ENCODE data around the gene TSPAN9. TPM values are rescaled to one million over a fixed set of nuclear protein-coding genes. Genes with fewer than 3 reads are reported as not detected.

TSPAN9 gene
- total and polyA plus RNA-seq, 2 of the 4 experiments (the other 2 are of a cell fraction) = 17.7 to 39.1 TPM

GRCh38 chr12:3300833-3301401, 223.7 kb downstream of the TSPAN9 start:
- Histone ChIP-seq H4K5ac (ENCODE audit: low read depth, low read length) (no peak overlapping the region), H2BK5ac (ENCODE audit: low read depth, low read length, poor library complexity, severe bottlenecking) (no peak overlapping the region), H3K27me3 (ENCODE audit: control insufficient read depth, insufficient read depth, low read length) (no peaks in the 10 kb centered on the region; the same call in 1 of the 2 replicates), H2BK120ac (ENCODE audit: low read depth, low read length) (peak overlapping the region; percentile 11; the same call in 1 of the 2 replicates), H3K18ac (ENCODE audit: low read depth, low read length) (no peak overlapping the region), H2AK9ac (replicated peaks; ENCODE audit: low read depth, low read length, poor library complexity) (peak overlapping the region; percentile 21), H2BK15ac (ENCODE audit: low read depth, low read length) (no peak overlapping the region; the same call in 2 of the 3 replicates), H4K20me1 (ENCODE audit: insufficient read depth, low read length) (peaks cover 7% of the 10 kb centered on the region; the same call in 1 of the 2 replicates), H3K27ac (ENCODE audit: insufficient read depth, low read length) (no peak overlapping the region), H3K56ac (ENCODE audit: extremely low read depth, insufficient read depth, low read length) (no peak overlapping the region), H2AFZ (replicated peaks; ENCODE audit: low read length, poor library complexity) (peak overlapping the region; percentile 86), H3K14ac (replicated peaks; ENCODE audit: low read depth, low read length) (peak overlapping the region; percentile 61; the same call in 1 of the 2 replicates), H4K8ac (ENCODE audit: low read depth in 2 of 2, low read length in 2 of 2) (peak overlapping the region in 1 of 2 experiments; percentile 59; a peak in 2 of 4 replicates), H3K9me1 (ENCODE audit: insufficient read depth, low read length) (peaks cover 9% of the 10 kb centered on the region), H2AK5ac (ENCODE audit: low read depth, low read length) (peak overlapping the region; percentile 85), H3K9ac (ENCODE audit: low read depth, low read length) (no peak overlapping the region), H3K9me3 (ENCODE audit: control insufficient read depth, insufficient read depth, low read length) (no peaks in the 10 kb centered on the region), H3K23ac (ENCODE audit: low read depth, low read length) (peak overlapping the region; percentile 76; the same call in 1 of the 2 replicates), H3K36me3 (ENCODE audit: control insufficient read depth, insufficient read depth, low read length) (no peaks in the 10 kb centered on the region), H3K4me3 (ENCODE audit: insufficient read depth, low read depth, low read length) (no peak overlapping the region), H3K4me1 (ENCODE audit: control insufficient read depth, insufficient read depth, low read length) (peaks cover 9% of the 10 kb centered on the region), H3K4me2 (ENCODE audit: low read depth, low read length) (no peak overlapping the region), H4K91ac (ENCODE audit: insufficient read depth, low read depth, low read length) (no peak overlapping the region), H2BK20ac (ENCODE audit: low read depth, low read length) (no peak overlapping the region; the same call in 1 of the 2 replicates), H3K79me1 (ENCODE audit: low read depth in 1 of 2, low read length in 2 of 2) (no peaks in the 10 kb centered on the region), H3K4ac (ENCODE audit: low read depth, low read length) (peak overlapping the region; percentile 33; the same call in 1 of the 2 replicates)
- intact Hi-C loops (cut with micrococcal nuclease) = loop anchor here (1.0 to 10.0 kb wide), 6 partner anchors 184 to 976 kb away; partner anchors contain the start of gene PARP11
- no TSS peak for BruUV-seq (replicated peaks)
- DNase-seq = no peak
- TF ChIP-seq NFE2L2 (IDR thresholded peaks at IDR 0.05; ENCODE audit: low read depth, low read length) (no peak), MAZ (IDR thresholded peaks at IDR 0.05; ENCODE audit: borderline replicate concordance, low read depth, low read length) (no peak), ELK1 (IDR thresholded peaks at IDR 0.05; ENCODE audit: borderline replicate concordance, low read depth, low read length) (no peak), CEBPB (IDR thresholded peaks at IDR 0.05; ENCODE audit: low read depth, low read length) (no peak), RCOR1 (IDR thresholded peaks at IDR 0.05; ENCODE audit: insufficient replicate concordance, low read length) (no peak), CHD1 (IDR thresholded peaks at IDR 0.05; ENCODE audit: low read depth, low read length) (no peak), FOS (IDR thresholded peaks at IDR 0.05; ENCODE audit: low read depth, low read length) (no peak)
- ChIA-PET CTCF (interaction anchor here (0.5 to 3.4 kb wide), 18 partner anchors 11 to 507 kb away, joined by 3 to 25 read pairs (median 5); no protein-coding TSS in a partner anchor), POLR2A (ENCODE audit: unreplicated experiment) (no interaction called here)
- no peak for ATAC-seq (ENCODE audit: low read depth)
- 40% methylated on average over 2 of the region's 10 CpGs; no CpG with 5 or more reads in 1 of the 2 experiments for WGBS, 2 experiments (ENCODE audit: extremely low coverage in 2 of 2, insufficient read length in 1 of 2)
- dilution Hi-C loops (cut with HindIII; ENCODE audit: low sequenced_read_pairs, unreplicated experiment) = no loop called here
- in situ Hi-C loops (cut with MboI; ENCODE audit: low sequenced_read_pairs) = no loop called here
